ENCODE results near the gene SLC13A5. TPM values are rescaled to one million over a fixed set of nuclear protein-coding genes. Genes with fewer than 3 reads are reported as not detected.
A peak's percentile ranks its signal among the peaks of the same experiment; 100 is the strongest.
"Not testable (repeated sequence)": the region's sequence is repeated elsewhere in the genome, so short reads cannot be mapped to it uniquely, and the experiment has no call there.

SLC13A5 gene
- total RNA-seq = 3.5 TPM

DNA sequence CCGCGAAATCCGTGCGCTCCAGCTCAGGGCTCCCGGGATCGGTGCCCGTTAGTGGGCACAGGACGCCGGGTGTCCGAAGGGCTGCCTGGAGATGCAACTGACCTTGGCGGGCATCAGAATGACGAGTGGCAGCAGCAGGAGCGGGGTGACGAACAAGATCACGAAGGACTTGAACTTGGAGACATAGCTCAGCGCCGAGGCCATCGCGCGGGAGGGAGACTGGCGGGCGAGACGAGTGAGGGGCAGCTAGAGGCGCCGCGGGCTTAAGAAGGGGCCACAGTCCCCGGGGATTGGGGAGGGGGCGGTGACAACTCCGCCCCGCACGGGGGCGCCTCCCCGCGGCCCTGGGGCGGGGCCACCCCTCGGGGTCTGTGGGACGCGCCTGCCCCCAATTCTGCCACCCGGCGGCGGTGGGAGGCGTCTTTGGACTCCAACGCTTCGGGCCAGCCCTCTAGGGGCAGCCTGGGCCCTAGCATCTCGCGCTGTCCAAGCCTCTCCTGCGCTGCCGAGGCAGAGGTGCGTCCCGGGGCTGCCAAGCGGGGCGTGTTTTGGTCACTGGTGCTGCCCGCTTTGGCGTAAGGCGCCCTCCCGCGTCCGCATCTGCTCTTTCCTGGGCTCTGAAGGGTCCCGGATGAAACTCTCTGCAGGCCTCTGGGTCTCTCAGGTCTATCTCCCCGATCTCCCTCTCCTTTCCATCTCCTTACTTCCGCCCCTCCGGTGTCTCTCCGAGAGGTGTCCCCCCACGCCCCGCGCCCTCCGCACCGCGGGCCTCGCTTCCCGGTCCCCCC, at the start of gene SLC13A5:
Gene SLC13A5 (minus strand): TSS at position 240 of the 788 bp plus-strand sequence. CDS start 36 bp downstream, at position 204.
- ATAC-seq = peak; percentile 23

DNA sequence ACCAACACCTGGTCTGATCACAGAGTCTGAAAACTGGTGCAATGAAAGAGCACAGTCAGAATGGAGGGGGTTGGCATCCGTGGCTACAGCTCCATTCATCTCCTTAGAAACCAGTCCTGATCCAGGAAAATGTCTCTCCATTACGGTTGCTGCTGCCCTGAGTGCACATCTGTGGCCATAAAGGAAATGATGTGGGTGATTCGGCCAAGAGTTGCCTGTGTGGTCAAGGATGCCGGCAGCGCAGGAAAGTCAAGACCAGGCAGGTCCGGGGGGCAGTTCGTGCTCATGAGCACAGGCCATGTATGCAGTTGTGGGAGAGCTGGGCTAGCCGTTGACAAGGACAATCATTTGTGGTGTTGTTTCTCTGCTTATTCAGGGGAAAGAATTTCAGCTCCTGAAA, 48.6 kb upstream of the SLC13A5 start:
- ATAC-seq = no peak

GRCh38 chr17:6757747-6758146, 44.6 kb upstream of the SLC13A5 start:
- ATAC-seq = no peak

GRCh38 chr17:6756425-6757031, 43.4 kb upstream of the SLC13A5 start:
- ATAC-seq = peak; percentile 7

- peak; percentile 30 for ATAC-seq
Measured at GRCh38 chr17:6755731-6756184, 42.6 kb upstream of the SLC13A5 start, which contains the start of gene XAF1. TSS of gene XAF1 (plus strand) at chr17:6756046. CDS start at chr17:6756079, 33 bp downstream.

- ATAC-seq = no peak
Measured at GRCh38 chr17:6755281-6755680, 42.1 kb upstream of the SLC13A5 start.

GRCh38 chr17:6753546-6753945, 40.4 kb upstream of the SLC13A5 start:
- no peak for ATAC-seq

DNA sequence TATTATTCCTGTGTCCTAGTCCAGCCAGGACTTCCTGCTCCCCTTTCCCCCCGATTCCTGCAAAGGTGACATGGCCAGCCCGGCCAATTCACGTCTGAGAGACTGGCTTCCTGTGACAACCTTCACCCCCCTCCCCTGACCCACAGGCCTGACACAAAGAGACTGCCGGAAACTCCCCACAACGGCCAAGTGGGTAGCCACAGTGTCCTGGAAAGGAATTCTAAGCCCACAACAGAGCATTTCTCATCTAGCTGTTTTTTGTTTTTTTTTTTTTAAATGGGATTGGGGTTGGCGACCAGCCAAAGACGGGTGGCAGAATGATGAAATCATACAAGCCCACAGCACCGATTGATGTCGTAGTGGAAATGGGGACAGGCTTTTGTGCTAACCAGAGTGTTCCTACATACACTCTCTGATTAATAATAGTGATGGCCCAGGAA, 39.9 kb upstream of the SLC13A5 start:
- ATAC-seq = peak; percentile 12

DNA sequence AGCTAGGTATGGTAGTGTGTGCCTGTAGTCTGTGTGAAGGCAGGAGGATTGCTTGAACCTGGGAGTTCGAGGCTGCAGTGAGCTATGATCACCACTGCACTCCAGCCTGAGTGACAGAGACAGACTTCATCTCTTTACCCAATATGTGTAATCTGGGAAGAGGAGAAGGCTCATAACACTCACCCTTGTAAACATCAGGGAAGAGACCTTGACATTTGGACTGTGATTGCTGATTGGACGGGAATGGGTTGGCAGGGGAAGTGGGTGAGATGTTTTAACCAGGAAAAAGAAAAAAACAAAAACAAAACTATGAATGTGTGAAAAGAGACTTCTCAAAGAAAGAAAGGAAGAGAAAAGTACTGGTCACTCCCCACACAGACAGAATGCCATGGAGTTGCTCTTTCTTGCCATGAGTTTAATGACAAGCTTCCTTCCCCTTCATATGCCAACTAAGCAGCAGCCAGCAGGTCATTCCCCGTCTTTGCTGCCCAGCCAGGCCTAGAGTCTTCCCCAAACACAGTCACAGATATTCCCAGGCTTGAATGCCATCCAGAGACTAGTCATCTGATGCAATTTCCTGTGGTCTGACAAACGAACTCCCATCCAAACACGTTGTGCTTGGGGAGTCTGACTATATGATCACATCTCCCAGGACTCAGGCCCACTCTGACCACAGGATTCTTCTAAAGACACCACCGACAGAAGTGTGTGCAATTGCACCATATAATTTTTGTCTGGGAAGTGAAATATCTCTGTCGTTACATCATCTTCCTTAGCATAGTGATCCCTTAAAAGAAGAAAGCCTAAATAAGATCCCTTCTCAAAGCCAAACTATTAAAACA, 39.1 kb upstream of the SLC13A5 start:
- ATAC-seq = peak; percentile 27

DNA sequence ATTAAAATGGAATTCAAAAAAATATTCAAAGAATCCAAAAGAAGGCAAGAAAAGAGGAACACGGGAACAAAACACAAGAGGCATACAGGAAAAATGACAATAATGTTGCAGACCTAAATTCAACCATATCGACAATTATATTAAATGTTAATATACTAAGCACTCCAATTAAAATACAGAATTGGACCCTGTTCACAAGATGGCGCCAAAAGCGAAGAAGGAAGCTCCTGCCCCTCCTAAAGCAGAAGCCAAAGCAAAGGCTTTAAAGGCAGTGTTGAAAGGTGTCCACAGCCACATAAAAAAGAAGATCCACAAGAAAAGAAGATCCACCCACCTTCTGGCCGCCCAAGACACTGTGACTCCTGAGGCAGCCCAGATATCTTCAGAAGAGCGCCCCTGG, 36.4 kb upstream of the SLC13A5 start:
- ATAC-seq = no peak

DNA sequence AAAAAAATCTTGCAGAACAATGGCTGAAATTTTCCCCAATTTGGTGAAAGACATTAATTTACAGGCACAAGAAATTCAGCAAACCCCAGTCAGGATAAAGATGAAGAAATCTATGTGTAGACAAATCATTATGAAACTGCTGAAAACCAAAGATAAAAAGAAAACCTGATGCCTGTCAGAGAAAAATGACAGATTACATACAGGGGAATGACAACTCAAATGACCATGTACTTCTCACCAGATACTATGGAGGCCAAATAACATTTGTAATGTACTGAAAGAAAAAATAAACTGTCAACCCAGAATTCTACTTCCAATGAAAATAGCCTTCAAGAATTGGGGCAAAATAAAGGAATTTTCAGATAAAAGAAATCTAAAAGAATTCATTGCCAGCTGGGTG, 35.4 kb upstream of the SLC13A5 start:
- no peak for ATAC-seq

DNA sequence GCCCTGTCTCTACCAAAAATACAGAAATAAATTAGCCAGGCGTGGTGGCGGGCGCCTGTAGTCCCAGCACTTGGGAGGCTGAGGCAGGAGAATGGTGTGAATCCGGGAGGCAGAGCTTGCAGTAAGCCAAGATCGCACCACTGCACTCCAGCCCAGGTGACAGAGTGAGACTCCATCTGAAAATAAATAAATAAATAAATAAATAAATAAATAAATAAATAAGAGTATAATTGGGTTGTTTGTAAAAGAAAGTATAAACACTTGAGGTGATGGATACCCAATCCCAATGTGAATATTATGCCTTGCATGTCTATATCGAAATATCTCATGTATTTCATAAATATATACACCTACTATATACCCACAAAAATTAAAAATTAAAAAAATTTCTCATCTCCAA, 33.5 kb upstream of the SLC13A5 start:
- not testable (repeated sequence) for ATAC-seq

- no peak for ATAC-seq
Measured at GRCh38 chr17:6729531-6729930, 16.4 kb upstream of the SLC13A5 start.

DNA sequence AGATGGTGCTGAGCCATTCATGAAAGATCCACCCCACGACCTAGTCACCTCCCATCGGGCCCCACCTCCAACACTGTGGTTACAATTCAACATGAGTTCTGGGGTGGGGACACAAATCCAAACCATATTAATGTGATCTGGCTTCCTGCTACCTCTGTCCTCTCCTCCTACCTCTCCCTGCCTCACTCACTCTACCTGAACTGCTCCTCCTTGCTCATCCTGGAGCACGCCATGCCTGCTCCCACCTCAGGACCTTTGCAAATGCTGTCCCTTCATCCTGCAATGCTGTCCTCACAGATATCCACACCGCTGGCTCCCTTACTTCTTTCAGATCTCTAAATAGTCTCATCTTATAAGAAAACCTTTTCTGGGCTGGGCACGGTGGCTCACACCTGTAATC, 10.8 kb upstream of the SLC13A5 start:
- ATAC-seq = no peak

DNA sequence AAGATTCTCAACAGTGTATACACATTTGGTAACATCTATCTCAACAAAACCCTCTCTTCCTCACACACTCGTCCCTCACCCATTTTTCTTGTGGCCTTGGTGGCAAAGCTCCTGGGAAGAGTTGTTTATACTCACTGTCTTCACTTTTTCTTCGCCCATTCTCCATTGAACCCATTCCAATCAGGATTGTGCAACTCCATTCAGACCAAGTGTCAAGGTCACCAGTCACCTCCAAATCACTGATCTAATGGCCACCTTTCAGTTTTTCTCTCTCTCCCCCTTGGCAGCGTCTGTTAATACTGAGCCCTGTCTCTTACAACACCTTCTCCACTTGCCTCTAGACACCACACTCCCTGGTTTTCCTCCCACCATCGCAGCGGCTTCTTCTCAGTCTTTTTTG, 8.6 kb upstream of the SLC13A5 start:
- no peak for ATAC-seq

DNA sequence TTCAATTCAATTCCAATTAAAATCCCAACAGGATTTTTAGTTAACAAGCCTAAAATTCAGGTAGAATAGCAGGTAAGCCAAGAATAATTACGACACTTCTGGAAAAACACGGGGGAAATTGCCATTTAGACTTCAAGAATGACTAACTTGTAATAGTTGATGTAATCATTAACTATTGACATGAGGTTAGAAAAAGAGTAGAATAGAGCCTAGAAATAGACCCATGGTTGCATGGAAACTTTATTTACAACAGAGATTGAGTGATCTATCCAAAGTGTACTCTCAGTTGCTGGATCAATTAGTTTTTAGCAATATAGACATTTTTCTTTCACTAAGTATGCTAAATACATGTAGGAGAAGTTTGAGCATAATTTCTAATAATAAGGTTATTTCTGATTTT, 3.6 kb upstream of the SLC13A5 start:
- no peak for ATAC-seq

DNA sequence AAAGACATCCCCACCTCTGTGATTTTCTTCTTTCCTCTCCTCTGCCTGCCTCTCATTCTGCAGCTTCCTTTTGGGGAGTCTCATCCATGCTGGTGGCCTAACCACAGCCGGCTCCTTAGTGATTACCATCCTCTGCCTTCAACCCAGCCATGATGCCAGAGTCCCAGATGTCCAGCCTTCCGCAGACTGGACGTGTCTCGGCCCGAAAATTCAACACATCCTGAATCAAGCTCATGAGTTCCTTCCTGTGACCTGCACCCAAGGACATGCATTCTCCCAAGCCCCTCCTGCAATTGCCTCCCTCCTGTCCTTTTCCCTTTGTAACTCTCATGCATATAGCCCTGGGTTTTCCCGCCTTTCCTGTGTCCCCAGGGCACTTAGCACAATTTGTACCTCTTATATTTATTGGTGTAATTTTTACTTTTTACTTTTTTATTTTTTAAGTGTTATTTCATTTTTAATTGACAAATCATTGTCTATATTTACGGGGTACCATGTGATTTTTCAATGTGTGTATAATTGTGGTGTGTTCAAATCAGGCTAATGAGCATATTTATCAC, 1.2 kb upstream of the SLC13A5 start:
- no peak for ATAC-seq

- ATAC-seq = no peak
Measured at GRCh38 chr17:6713918-6714271, 726 bp upstream of the SLC13A5 start.

DNA sequence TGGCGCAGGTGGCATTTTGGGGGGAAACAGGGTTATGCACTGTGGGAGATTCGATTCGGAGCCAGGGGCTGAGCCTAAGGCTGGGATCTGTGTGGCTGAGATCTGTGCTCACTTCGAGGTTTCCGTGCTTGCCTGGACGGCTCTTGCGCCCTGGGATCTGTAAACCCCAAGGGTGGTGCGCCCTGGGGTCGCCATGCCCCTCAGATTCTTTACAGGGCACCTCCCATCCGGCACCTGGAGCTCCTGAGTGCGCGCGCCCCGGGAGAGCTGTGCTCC, 377 bp downstream of the SLC13A5 start:
- peak; percentile 1 for ATAC-seq

- ATAC-seq = peak; percentile 80
Measured at GRCh38 chr17:6712058-6712853, 913 bp downstream of the SLC13A5 start.

- ATAC-seq = peak; percentile 2
Measured at GRCh38 chr17:6711681-6712057, 1.5 kb downstream of the SLC13A5 start.

- peak; percentile 83 for ATAC-seq
Measured at GRCh38 chr17:6711081-6711674, 2.0 kb downstream of the SLC13A5 start.
